ENCODE data around the gene TMEM63A.
"Not testable (repeated sequence)": the region's sequence is repeated elsewhere in the genome, so short reads cannot be mapped to it uniquely, and the experiment has no call there.

TMEM63A gene

DNA sequence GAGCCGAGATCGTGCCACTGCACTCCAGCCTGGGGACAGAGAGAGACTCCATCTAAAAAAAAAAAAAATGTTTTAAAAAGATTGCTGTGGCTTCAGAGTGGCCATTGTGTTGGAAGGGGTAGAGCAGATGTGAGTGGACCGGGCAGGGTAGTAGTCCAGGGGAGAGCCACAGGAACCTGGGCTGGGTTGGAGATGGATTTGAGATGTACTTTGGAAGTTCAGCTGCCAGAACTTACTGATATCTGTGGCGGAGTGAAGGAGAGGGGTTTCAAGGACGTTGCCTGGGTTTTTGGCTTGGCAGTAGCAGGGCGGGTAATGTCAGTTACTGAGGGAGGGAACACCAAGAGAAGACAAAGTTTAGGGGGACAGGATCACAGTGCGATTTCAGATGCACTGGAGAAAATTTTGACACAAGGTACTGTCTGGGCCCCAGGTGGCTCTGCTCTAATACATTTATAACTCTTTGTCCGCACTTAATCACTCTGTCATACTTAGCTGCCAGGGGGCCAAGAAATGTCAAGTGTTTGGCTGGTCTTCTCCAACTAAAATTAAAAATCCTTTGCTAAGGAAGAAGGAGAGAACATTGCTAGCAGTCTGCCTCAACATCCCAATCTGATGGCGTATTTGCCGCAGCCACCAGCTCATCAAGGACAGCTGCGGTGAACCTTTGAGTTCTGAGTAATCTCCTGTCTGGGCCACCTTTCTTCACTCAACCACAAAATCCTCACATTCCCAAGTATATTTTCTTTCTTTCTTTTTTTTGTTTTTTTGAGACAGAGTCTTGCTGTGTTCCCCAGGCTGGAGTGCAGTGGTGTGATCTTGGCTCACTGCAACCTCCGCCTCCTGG is 62.6 kb downstream of the TMEM63A start:
- peak; percentile 31 for DNase-seq (ENCODE audit: low read depth)
- TF ChIP-seq, protein P1, sequence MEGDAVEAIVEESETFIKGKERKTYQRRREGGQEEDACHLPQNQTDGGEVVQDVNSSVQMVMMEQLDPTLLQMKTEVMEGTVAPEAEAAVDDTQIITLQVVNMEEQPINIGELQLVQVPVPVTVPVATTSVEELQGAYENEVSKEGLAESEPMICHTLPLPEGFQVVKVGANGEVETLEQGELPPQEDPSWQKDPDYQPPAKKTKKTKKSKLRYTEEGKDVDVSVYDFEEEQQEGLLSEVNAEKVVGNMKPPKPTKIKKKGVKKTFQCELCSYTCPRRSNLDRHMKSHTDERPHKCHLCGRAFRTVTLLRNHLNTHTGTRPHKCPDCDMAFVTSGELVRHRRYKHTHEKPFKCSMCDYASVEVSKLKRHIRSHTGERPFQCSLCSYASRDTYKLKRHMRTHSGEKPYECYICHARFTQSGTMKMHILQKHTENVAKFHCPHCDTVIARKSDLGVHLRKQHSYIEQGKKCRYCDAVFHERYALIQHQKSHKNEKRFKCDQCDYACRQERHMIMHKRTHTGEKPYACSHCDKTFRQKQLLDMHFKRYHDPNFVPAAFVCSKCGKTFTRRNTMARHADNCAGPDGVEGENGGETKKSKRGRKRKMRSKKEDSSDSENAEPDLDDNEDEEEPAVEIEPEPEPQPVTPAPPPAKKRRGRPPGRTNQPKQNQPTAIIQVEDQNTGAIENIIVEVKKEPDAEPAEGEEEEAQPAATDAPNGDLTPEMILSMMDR (conservative IDR thresholded peaks at IDR 0.05; ENCODE audit: low read depth, low read length), result no peak
- no peak overlapping the region for H3K4me3 ChIP-seq (ENCODE audit: low read depth, low read length)

DNA sequence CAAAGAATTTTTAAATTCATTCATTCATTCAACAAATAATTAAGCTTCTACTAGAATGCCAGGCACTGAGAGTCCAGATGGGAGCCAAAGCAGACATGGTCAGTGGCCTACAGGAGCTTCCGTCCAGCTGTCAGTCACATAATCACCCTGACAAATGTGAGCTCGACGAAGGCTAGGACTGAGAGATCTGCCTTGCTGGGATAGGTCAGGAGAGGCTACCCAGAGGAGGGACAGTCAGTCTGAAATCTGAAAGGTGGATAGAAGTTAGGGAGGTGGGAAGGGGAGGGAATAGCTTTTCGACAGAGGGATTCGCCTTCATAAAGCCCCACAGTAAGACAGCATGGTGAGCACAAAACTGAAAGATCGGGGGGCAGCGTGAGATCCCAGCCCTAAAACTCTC is 64.0 kb downstream of the TMEM63A start:
- H3K4me3 ChIP-seq (ENCODE audit: low read depth, low read length), result no peak overlapping the region
- DNase-seq (ENCODE audit: low read depth), result no peak
- TF ChIP-seq, protein P1 (conservative IDR thresholded peaks at IDR 0.05; ENCODE audit: low read depth, low read length), result no peak

DNA sequence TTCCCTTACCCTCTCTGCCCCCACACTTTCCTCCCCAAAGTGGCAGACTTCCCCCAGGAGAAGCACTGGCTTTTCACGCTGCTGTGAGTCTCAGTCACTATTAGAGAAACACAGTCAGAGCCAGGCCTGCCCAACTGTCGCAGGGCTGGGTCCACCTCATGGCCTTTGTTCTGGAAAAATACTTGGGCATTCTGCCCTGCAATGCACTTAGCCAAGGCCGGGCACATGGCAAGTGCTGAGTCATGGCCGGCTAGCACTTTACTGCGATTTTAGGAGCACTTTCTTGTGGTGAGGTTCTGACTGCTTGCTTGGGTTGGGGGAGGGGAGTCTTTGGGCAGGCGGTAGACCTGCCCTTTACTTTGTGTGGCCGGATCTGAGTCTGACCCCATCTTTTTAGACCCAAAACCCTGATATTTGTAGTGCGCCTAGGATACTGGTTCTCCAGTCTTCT is 64.5 kb downstream of the TMEM63A start:
- peak; percentile 70 for DNase-seq (ENCODE audit: low read depth)
- TF ChIP-seq, protein P1 (conservative IDR thresholded peaks at IDR 0.05; ENCODE audit: low read depth, low read length), result no peak
- no peak overlapping the region for H3K4me3 ChIP-seq (ENCODE audit: low read depth, low read length)

DNA sequence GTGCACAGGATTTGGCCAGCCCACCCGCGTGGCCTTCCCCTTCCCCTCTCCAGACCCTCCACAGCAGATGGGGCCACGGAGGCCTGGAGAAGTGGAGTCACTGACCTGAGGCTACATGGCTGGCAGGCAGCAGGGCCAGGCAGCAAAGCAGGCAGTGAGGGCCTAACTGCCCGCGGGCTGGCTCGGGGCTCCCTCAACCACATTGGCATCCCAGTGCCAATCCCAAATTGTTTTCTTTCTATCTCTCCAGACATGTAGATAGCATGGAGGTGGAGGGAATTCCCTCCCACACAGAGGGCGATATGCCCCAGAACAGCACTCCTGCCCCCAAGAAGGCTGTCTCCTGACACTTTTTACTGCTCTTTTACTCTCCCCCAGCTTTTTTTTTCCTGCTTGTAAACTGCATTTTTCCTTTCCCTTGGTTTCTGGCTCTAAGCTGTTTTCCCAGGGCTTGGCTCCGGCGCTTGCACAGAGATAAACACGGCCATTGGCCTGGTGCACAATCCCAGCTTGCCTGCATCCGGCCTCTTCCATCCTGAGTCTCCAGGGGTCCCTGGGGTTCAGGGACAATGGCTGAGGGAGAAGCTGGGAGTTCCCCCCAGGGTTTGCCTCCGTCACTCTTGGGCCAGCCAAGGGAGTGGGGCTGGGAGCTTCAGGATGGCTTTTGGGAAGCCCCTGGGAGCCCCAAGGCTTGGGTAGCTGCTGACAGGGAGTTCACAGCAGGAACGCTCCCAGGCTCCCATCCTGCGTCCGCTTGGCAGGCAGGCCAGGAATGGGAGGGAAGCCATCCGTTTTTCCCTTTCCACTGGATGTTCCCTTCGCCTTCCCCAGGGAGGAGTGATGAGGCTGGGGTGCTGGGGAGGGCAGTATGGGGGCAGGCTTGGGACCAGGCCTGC is 65.3 kb downstream of the TMEM63A start:
- H3K4me3 ChIP-seq (ENCODE audit: low read depth, low read length), result no peak overlapping the region
- TF ChIP-seq, protein P1 (conservative IDR thresholded peaks at IDR 0.05; ENCODE audit: low read depth, low read length), result no peak
- peak; percentile 32 for DNase-seq (ENCODE audit: low read depth)

DNA sequence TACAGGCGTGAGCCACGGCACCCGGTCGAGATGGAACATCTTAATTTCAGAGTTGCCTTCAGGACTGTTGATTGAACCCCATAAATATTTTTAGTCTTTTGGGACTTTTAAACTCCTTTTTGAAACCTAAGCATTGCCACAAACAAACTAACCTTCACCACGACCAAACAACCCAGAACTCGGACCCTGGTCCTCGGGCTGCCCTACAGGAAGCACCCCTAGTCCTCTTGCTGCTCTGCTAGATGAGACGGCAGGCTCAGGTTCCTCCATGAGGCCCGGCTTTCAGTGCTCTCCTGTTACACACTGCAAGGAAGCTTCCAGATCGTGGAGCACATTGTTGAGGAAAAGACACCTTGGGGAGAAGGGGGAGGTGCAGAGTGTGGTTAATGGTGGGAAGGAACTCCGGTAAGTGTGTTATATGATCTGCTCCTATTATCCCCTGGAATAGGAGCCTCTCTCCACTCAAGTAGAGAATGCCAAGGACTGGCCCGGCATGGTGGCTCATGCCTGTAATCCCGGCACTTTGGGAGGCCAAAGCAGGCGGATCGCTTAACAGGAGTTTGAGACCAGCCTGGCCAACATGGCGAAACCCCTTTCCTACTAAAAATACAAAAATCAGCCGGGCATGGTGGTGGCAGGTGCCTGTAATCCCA is 66.5 kb downstream of the TMEM63A start:
- TF ChIP-seq, protein P1 (conservative IDR thresholded peaks at IDR 0.05; ENCODE audit: low read depth, low read length), result no peak
- no peak for DNase-seq (ENCODE audit: low read depth)
- H3K4me3 ChIP-seq (ENCODE audit: low read depth, low read length), result no peak overlapping the region

DNA sequence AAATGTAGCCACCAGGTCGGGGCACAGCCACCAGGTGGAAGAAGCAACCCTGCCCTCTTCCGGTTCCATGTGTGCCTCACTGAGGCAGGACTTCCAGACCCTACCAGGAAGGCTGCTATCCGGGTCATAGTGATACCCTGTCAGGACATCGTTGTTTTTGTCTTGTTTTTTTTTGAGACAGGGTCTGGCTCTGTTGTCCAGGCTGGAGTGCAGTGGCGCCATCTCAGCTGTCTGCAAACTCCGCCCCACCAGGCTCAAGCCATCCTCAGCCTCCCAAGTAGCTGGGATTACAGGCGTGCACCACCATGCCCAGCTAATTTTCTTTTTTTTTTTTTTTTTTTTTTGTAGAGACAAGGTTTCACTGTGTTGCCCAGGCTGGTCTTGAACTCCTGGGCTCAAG is 67.1 kb downstream of the TMEM63A start:
- DNase-seq (ENCODE audit: low read depth); H3K4me3 ChIP-seq (ENCODE audit: low read depth, low read length): not testable (repeated sequence)

DNA sequence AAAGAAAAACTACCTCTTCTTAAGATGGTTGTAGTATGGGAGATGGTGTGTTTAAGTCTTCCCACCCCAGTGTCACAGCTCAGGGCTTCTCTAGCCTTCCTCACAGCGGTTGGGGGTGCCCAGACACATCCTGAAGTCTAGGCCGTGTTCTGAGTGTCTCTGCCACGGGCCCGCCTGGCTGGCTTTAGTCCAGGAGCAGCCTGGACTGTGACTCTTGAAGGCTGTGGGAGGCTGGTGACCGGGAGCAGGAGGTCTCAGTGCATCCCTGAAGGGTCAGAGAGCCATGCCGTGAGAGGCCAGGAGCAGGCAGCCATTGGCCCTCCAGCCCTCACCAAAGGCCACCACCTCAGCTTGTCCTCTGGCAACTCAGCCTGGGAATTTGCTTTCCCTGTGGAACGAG is 67.8 kb downstream of the TMEM63A start:
- TF ChIP-seq, protein P1 (conservative IDR thresholded peaks at IDR 0.05; ENCODE audit: low read depth, low read length), result no peak
- DNase-seq (ENCODE audit: low read depth), result no peak
- H3K4me3 ChIP-seq (ENCODE audit: low read depth, low read length), result no peak overlapping the region
